ENCODE measurements around the gene ANKRD37. TPM values are rescaled to one million over a fixed set of nuclear protein-coding genes. Genes with fewer than 3 reads are reported as not detected.

The ANKRD37 gene
- total and polyA plus RNA-seq, 2 donors (not counting 3 experiments of a cell fraction or from before 2014, with no cell fraction given): 4.0 to 5.8 TPM

GRCh38 chr4:185374573-185374972 is 22.1 kb upstream of the ANKRD37 start:
- H3K79me2 ChIP-seq (ENCODE audit: control insufficient read depth, insufficient read depth, low read length): no peaks in the 10 kb centered on the region
- H3K27ac ChIP-seq (ENCODE audit: insufficient read depth, low read depth, low read length): no peak overlapping the region
- peak overlapping the region; percentile 58 for H3K4me2 ChIP-seq (ENCODE audit: insufficient read depth, low read length)
- DNase-seq (ENCODE audit: low read depth, low spot score) (peak; percentile 51), FAIRE-seq (peak; percentile 76)
- no peaks in the 10 kb centered on the region for H3K9me1 ChIP-seq (replicated peaks; ENCODE audit: control insufficient read depth, extremely low read depth, insufficient read depth, low read length)
- H3K4me3 ChIP-seq (replicated peaks in 1 of 3; ENCODE audit: insufficient read depth in 1 of 3, low read depth in 1 of 3, low read length in 3 of 3): no peak overlapping the region
- H3K9me3 ChIP-seq (replicated peaks; ENCODE audit: control insufficient read depth, insufficient read depth, low read length): no peaks in the 10 kb centered on the region
- H3K4me1 ChIP-seq (ENCODE audit: control insufficient read depth, extremely low read depth, insufficient read depth, low read length): peaks cover 8% of the 10 kb centered on the region
- CTCF ChIA-PET: interaction anchor here (0.8 to 1.8 kb wide), 3 partner anchors 10 to 15 kb away, joined by 3 to 9 read pairs (median 5); no protein-coding TSS in a partner anchor
- peak overlapping the region; percentile 34 for H2AFZ ChIP-seq (ENCODE audit: low read depth, low read length)
- BruUV-seq (replicated peaks): no TSS peak
- intact Hi-C loops (cut with micrococcal nuclease): no loop called here
- TF ChIP-seq POLR2AphosphoS5 (IDR thresholded peaks at IDR 0.05; ENCODE audit: insufficient read depth, low read depth, low read length) (no peak), MYC (IDR thresholded peaks at IDR 0.05; ENCODE audit: low read depth, low read length) (no peak), MAX (IDR thresholded peaks at IDR 0.05; ENCODE audit: insufficient read depth, insufficient read length) (no peak), EZH2 (IDR thresholded peaks at IDR 0.05; ENCODE audit: borderline replicate concordance, low read depth, low read length, severe bottlenecking) (no peak), GATA2 (IDR thresholded peaks at IDR 0.05; ENCODE audit: insufficient read depth, insufficient read length, low read depth, low read length) (no peak), POLR2A (IDR thresholded peaks at IDR 0.05; ENCODE audit: low read depth, low read length) (no peak), JUN (IDR thresholded peaks at IDR 0.05; ENCODE audit: borderline replicate concordance, insufficient read depth, insufficient read length, low read depth) (no peak)
- TF ChIP-seq, protein P1, sequence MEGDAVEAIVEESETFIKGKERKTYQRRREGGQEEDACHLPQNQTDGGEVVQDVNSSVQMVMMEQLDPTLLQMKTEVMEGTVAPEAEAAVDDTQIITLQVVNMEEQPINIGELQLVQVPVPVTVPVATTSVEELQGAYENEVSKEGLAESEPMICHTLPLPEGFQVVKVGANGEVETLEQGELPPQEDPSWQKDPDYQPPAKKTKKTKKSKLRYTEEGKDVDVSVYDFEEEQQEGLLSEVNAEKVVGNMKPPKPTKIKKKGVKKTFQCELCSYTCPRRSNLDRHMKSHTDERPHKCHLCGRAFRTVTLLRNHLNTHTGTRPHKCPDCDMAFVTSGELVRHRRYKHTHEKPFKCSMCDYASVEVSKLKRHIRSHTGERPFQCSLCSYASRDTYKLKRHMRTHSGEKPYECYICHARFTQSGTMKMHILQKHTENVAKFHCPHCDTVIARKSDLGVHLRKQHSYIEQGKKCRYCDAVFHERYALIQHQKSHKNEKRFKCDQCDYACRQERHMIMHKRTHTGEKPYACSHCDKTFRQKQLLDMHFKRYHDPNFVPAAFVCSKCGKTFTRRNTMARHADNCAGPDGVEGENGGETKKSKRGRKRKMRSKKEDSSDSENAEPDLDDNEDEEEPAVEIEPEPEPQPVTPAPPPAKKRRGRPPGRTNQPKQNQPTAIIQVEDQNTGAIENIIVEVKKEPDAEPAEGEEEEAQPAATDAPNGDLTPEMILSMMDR (IDR thresholded peaks at IDR 0.05; ENCODE audit: extremely low read depth in 1 of 2, insufficient read depth in 1 of 2, low read depth in 1 of 2, low read length in 2 of 2): no peak
- H4K20me1 ChIP-seq (replicated peaks; ENCODE audit: control insufficient read depth, extremely low read depth, insufficient read depth, low read length): no peaks in the 10 kb centered on the region
- H3K9ac ChIP-seq (replicated peaks; ENCODE audit: extremely low read depth, insufficient read depth, low read length): no peak overlapping the region
- peaks cover 0 to 4% of the 10 kb centered on the region in 2 experiments for H3K36me3 ChIP-seq (ENCODE audit: control insufficient read depth in 2 of 2, extremely low read depth in 1 of 2, insufficient read depth in 2 of 2, low read length in 2 of 2)
- POLR2A ChIA-PET: no interaction called here
- dilution Hi-C loops (cut with MboI; ENCODE audit: extremely low pct_ligation_motif_present, low sequenced_read_pairs): no loop called here
- no peaks in the 10 kb centered on the region for H3K27me3 ChIP-seq (ENCODE audit: control insufficient read depth in 2 of 2, insufficient read depth in 2 of 2, low read length in 2 of 2)
